ENCODE data around the gene KREMEN1. TPM values are rescaled to one million over a fixed set of nuclear protein-coding genes. Genes with fewer than 3 reads are reported as not detected.

KREMEN1 gene
- total and polyA plus RNA-seq, 2 donors: 10.7 to 14.2 TPM

DNA sequence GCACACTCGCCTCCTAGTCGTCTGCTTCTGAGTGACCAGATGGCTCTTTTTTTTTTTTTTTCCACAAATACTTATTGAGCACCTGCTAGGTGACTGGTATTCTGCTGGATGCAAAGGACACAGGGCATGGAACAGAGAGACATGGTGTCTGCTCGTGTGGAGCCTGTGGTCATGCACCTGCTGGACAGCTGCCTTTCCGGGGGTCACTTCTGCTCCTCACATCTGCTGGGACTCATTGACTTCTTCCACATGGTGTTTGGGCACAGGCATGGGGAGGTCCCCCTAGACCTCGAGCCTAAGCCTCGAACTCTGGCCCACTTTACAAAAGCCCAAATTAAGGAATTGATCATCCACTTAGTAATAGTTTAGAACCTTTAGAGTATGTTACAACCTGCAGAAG, 93.3 kb downstream of the KREMEN1 start:
- Histone ChIP-seq H3K27ac (ENCODE audit: low read depth in 1 of 2, low read length in 1 of 2) (no peak overlapping the region), H3K4me3 (ENCODE audit: low read length in 2 of 2) (no peak overlapping the region), H3K36me3 (ENCODE audit: control insufficient read depth in 2 of 2, insufficient read depth in 2 of 2, low read length in 1 of 2) (no peaks in the 10 kb centered on the region), H3K4me1 (ENCODE audit: control insufficient read depth in 2 of 2, insufficient read depth in 2 of 2, low read length in 2 of 2) (peaks cover 7 to 18% of the 10 kb centered on the region in 2 donors), H3K9me3 (ENCODE audit: control insufficient read depth in 2 of 2, insufficient read depth in 1 of 2, low read length in 1 of 2) (peaks cover 0 to 4% of the 10 kb centered on the region in 2 donors), H3K27me3 (ENCODE audit: control insufficient read depth in 2 of 2, insufficient read depth in 1 of 2, low read length in 1 of 2) (no peaks in the 10 kb centered on the region)
- DNase-seq (ENCODE audit: low read depth in 6 of 9, low spot score in 9 of 9): no peak
- 85% methylated on average over 6 of the region's 6 CpGs for WGBS

DNA sequence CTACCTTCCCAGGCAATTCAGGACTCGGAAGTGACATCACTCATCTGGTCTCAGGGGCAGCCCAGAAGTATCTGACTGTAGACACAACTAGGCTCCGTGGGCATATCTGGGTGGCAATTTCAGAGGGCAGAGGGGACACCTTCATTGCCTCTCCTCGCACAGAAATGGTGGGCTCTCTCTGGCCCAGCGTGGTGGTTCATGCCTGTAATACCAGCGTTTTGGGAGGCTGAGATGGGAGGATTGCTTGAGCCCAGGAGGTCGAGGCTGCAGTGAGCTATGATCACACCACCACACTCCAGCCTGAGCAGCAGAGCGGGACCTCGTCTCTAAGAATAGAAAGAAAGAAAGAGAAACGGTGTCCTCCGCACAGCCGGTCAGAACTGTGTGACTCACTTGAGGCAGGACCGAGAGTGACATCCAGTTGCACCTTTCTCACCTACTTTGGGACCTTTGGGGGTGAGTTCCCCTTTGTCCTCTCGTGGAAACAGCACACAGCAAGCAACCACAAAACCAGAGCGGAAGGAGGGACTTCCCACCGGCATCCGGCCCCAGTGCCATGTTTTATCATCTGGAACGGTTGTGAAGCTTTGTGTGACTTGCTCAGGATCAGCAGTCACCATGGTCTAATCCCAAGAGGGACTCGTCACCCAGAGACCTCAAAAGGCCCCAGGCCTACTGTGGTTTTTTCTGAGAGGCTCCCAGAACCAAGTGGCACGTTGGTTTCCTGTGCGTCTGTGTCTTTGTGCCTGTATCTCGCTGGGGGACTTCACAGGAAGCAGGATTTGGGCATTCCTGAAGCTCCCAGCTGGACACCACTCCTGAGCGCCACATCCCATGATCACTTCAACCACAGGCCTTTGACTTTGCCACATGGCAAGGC, 94.4 kb downstream of the KREMEN1 start:
- Histone ChIP-seq H3K36me3 (ENCODE audit: control insufficient read depth in 2 of 2, insufficient read depth in 2 of 2, low read length in 1 of 2) (no peaks in the 10 kb centered on the region), H3K4me1 (ENCODE audit: control insufficient read depth in 2 of 2, insufficient read depth in 2 of 2, low read length in 2 of 2) (peaks cover 7 to 18% of the 10 kb centered on the region in 2 donors), H3K4me3 (ENCODE audit: low read length in 2 of 2) (no peak overlapping the region), H3K27me3 (ENCODE audit: control insufficient read depth in 2 of 2, insufficient read depth in 1 of 2, low read length in 1 of 2) (no peaks in the 10 kb centered on the region), H3K27ac (ENCODE audit: low read depth in 1 of 2, low read length in 1 of 2) (no peak overlapping the region), H3K9me3 (ENCODE audit: control insufficient read depth in 2 of 2, insufficient read depth in 1 of 2, low read length in 1 of 2) (peaks cover 0 to 4% of the 10 kb centered on the region in 2 donors)
- DNase-seq (ENCODE audit: low read depth in 6 of 9, low spot score in 9 of 9): peak in 6 of 9 donors; percentile 16 to 71 (median 38)
- 22% methylated on average over 22 of the region's 22 CpGs for WGBS

DNA sequence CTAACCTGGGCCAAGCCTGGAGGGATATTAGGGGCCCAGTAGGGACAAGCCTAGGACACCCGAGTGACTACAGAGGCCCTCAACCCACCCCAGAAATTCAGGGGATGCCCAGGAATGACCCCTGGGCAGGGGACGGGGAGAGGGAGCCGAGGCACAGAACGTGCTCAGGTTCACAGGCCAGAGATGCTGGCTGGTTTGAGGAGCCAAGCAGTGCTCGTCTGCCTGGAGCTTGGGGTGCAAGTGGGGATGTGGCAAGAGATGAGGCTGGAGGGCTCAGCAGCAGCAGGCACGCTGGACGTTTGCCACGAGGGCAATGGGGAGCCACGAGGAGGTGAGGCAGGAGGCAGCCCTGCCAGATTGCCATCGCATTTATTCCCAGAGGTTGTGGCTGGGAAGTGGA, 98.9 kb downstream of the KREMEN1 start:
- Histone ChIP-seq H3K27me3 (ENCODE audit: control insufficient read depth in 2 of 2, insufficient read depth in 1 of 2, low read length in 1 of 2) (no peaks in the 10 kb centered on the region), H3K4me3 (ENCODE audit: low read length in 2 of 2) (no peak overlapping the region), H3K4me1 (ENCODE audit: control insufficient read depth in 2 of 2, insufficient read depth in 2 of 2, low read length in 2 of 2) (peaks cover 7 to 12% of the 10 kb centered on the region in 2 donors), H3K9me3 (ENCODE audit: control insufficient read depth in 2 of 2, insufficient read depth in 1 of 2, low read length in 1 of 2) (peaks cover 0 to 7% of the 10 kb centered on the region in 2 donors), H3K36me3 (ENCODE audit: control insufficient read depth in 2 of 2, insufficient read depth in 2 of 2, low read length in 1 of 2) (no peaks in the 10 kb centered on the region), H3K27ac (ENCODE audit: low read depth in 1 of 2, low read length in 1 of 2) (no peak overlapping the region)
- DNase-seq (ENCODE audit: low read depth in 6 of 9, low spot score in 9 of 9): no peak
- WGBS: 92% methylated on average over 10 of the region's 10 CpGs

DNA sequence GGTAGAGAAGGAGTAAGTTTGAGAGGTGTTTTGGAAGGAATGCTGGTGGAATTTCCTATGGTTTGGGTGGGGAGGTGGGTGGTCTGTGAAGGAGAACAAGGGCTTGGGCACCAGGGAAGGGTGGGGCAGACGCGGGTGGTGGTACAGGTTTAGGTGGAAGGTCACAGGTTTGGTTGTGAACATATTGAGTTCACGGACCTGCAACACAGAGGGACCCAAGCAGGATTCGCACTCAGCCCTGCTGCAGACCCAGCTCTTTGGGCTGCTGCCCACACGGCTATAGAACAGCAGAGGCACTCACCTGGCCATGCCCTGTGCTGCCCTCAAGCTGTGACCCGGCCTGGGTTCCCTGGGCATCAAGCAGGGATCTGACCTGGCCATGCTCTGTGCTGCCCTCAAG, 99.4 kb downstream of the KREMEN1 start:
- whole genome bisulfite sequencing: 97% methylated on average over 6 of the region's 6 CpGs
- H3K36me3 ChIP-seq (ENCODE audit: control insufficient read depth in 2 of 2, insufficient read depth in 2 of 2, low read length in 1 of 2): no peaks in the 10 kb centered on the region
- no peaks in the 10 kb centered on the region for H3K27me3 ChIP-seq (ENCODE audit: control insufficient read depth in 2 of 2, insufficient read depth in 1 of 2, low read length in 1 of 2)
- H3K27ac ChIP-seq (ENCODE audit: low read depth in 1 of 2, low read length in 1 of 2): no peak overlapping the region
- peaks cover 5 to 7% of the 10 kb centered on the region in 2 donors for H3K4me1 ChIP-seq (ENCODE audit: control insufficient read depth in 2 of 2, insufficient read depth in 2 of 2, low read length in 2 of 2)
- no peak overlapping the region for H3K4me3 ChIP-seq (ENCODE audit: low read length in 2 of 2)
- H3K9me3 ChIP-seq (ENCODE audit: control insufficient read depth in 2 of 2, insufficient read depth in 1 of 2, low read length in 1 of 2): peaks cover 0 to 5% of the 10 kb centered on the region in 2 donors
- no peak for DNase-seq (ENCODE audit: low read depth in 6 of 9, low spot score in 9 of 9)

DNA sequence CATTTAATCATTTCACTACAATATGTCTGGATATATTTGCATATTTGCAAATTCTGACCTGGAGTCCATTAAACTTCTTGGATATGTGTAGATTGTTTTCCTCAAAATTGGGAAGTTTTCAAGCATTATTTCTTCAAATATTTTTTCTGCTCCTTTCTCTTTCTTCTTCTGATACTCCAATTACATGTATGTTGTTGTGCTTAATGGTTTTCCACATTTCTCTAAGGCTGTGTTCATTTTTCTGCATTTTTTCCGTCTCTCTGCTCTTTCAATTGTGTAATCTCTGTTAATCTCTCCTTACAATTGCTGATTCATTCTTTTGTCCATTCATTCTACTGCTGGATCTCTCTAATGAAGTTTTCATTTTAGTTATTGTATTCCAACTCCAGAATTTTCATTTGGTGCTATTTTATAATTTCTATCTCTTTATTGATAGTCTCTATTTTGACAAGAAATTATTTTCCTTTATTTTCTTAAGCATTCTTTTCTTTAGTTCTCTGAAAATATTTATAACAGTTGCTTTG, 102.5 kb downstream of the KREMEN1 start:
- H3K4me3 ChIP-seq (ENCODE audit: low read length in 2 of 2): no peak overlapping the region
- no peaks in the 10 kb centered on the region for H3K36me3 ChIP-seq (ENCODE audit: control insufficient read depth in 2 of 2, insufficient read depth in 2 of 2, low read length in 1 of 2)
- no peak for DNase-seq (ENCODE audit: low read depth in 6 of 9, low spot score in 9 of 9)
- H3K4me1 ChIP-seq (ENCODE audit: control insufficient read depth in 2 of 2, insufficient read depth in 2 of 2, low read length in 2 of 2): no peaks in the 10 kb centered on the region
- no peak overlapping the region for H3K27ac ChIP-seq (ENCODE audit: low read depth in 1 of 2, low read length in 1 of 2)
- 94% methylated on average over 1 of the region's 1 CpG for WGBS
- peaks cover 0 to 3% of the 10 kb centered on the region in 2 donors for H3K9me3 ChIP-seq (ENCODE audit: control insufficient read depth in 2 of 2, insufficient read depth in 1 of 2, low read length in 1 of 2)
- no peaks in the 10 kb centered on the region for H3K27me3 ChIP-seq (ENCODE audit: control insufficient read depth in 2 of 2, insufficient read depth in 1 of 2, low read length in 1 of 2)

DNA sequence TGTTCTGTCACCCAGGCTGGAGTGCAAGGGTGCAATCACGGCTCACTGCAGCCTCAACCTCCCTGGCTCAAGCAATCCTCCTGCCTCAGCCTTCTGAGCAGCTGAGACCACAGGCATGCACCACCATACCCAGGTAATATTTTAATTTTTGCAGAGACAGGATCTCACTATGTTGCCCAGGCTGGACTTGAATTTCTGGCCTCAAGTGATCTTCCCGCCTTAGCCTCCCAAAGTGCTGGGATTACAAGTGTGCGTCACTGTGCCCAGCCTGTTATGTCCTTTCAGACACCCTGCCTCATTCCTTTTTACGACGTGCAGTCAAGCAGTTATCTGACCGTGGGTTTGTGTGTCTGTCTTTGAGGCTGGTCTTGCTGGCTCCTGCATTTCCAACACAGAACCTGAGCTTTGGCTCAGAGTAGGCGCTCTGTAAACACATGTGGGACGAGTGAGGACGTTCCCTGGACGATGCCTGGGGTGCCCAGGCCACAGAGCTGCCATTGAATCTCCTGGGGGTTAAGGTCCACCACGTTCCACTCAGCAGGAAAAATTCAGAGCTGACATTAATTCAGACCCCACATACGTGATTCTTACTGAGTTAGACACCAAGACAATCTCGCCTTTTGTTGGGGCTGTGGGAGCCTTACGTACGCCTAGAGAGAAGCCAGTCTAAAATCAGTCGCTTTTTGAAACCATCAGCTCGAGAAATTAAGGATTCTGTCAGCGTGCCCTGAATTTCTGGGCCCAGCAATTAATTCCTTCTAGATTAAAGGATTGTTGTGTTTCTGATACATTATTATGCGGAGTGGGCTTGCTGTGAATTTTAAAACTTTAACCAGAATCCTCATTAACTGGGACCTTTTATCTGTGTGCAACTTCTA, 111.4 kb downstream of the KREMEN1 start:
- no peaks in the 10 kb centered on the region for H3K4me1 ChIP-seq (ENCODE audit: control insufficient read depth in 2 of 2, insufficient read depth in 2 of 2, low read length in 2 of 2)
- no peaks in the 10 kb centered on the region for H3K36me3 ChIP-seq (ENCODE audit: control insufficient read depth in 2 of 2, insufficient read depth in 2 of 2, low read length in 1 of 2)
- no peak for DNase-seq (ENCODE audit: low read depth in 6 of 9, low spot score in 9 of 9)
- 94% methylated on average over 19 of the region's 19 CpGs for WGBS
- no peaks in the 10 kb centered on the region for H3K9me3 ChIP-seq (ENCODE audit: control insufficient read depth in 2 of 2, insufficient read depth in 1 of 2, low read length in 1 of 2)
- H3K27me3 ChIP-seq (ENCODE audit: control insufficient read depth in 2 of 2, insufficient read depth in 1 of 2, low read length in 1 of 2): no peaks in the 10 kb centered on the region
- H3K27ac ChIP-seq (ENCODE audit: low read depth in 1 of 2, low read length in 1 of 2): no peak overlapping the region
- no peak overlapping the region for H3K4me3 ChIP-seq (ENCODE audit: low read length in 2 of 2)

DNA sequence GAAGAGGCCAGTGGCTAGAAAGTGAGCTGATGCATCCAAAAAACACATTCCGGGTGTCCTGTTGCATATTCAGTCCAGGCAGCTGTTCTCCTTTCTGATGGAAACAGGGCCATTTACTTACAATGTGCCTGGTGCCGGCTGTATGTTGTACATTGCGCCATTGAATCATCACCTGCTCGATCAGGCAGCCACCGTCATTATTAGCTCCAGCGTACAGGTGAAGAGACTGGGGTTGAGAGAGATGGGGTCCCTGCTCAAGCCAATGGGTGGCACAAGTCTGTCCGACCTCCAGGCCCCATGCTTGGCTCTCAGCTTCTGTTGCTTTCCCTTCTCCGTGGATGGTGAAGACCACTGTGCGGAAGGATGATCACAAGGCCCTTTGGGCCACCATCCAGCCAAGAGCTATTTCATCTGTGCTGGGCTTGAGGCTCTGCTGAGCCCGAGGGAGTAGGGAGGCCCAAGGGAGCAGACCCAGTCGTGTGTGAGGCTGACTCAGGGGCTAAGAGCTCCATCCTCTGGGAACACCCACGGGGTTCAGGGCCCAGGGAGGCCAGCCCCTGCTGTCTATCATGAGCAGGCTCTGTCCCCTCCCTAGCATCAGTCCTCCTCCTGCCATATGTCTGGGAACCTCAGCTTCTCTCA, 112.1 kb downstream of the KREMEN1 start:
- no peaks in the 10 kb centered on the region for H3K4me1 ChIP-seq (ENCODE audit: control insufficient read depth in 2 of 2, insufficient read depth in 2 of 2, low read length in 2 of 2)
- no peak overlapping the region for H3K4me3 ChIP-seq (ENCODE audit: low read length in 2 of 2)
- no peaks in the 10 kb centered on the region for H3K36me3 ChIP-seq (ENCODE audit: control insufficient read depth in 2 of 2, insufficient read depth in 2 of 2, low read length in 1 of 2)
- WGBS: 95% methylated on average over 12 of the region's 12 CpGs
- DNase-seq (ENCODE audit: low read depth in 6 of 9, low spot score in 9 of 9): no peak
- H3K9me3 ChIP-seq (ENCODE audit: control insufficient read depth in 2 of 2, insufficient read depth in 1 of 2, low read length in 1 of 2): no peaks in the 10 kb centered on the region
- no peaks in the 10 kb centered on the region for H3K27me3 ChIP-seq (ENCODE audit: control insufficient read depth in 2 of 2, insufficient read depth in 1 of 2, low read length in 1 of 2)
- no peak overlapping the region for H3K27ac ChIP-seq (ENCODE audit: low read depth in 1 of 2, low read length in 1 of 2)

DNA sequence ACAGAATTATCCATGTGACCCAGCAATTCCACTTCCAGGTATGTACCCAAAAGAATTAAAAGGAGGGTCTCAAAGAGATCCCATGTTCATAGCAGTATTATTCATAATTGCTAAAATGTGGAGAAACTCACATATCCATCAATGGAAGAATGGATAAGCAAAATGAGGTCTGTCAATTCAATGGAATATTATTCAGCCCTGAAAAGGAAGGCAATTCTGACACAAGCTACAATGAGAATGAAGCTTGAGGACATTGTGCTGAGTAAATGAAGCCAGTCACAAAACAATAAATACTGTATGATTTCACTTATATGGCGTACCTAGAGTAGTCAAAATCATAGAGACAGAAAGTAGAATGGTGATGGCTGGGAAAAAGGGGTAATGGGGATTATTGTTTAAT, 113.5 kb downstream of the KREMEN1 start:
- Histone ChIP-seq H3K9me3 (ENCODE audit: control insufficient read depth in 2 of 2, insufficient read depth in 1 of 2, low read length in 1 of 2) (no peaks in the 10 kb centered on the region), H3K4me1 (ENCODE audit: control insufficient read depth in 2 of 2, insufficient read depth in 2 of 2, low read length in 2 of 2) (no peaks in the 10 kb centered on the region), H3K27me3 (ENCODE audit: control insufficient read depth in 2 of 2, insufficient read depth in 1 of 2, low read length in 1 of 2) (no peaks in the 10 kb centered on the region), H3K36me3 (ENCODE audit: control insufficient read depth in 2 of 2, insufficient read depth in 2 of 2, low read length in 1 of 2) (no peaks in the 10 kb centered on the region), H3K4me3 (ENCODE audit: low read length in 2 of 2) (no peak overlapping the region), H3K27ac (ENCODE audit: low read depth in 1 of 2, low read length in 1 of 2) (no peak overlapping the region)
- no peak for DNase-seq (ENCODE audit: low read depth in 6 of 9, low spot score in 9 of 9)
- 97% methylated on average over 1 of the region's 1 CpG for WGBS
